HUES64 (cell line): ENCODE data around the gene TCERG1L.
A peak's percentile ranks its signal among the peaks of the same experiment; 100 is the strongest.
"Not testable (repeated sequence)": the region's sequence is repeated elsewhere in the genome, so short reads cannot be mapped to it uniquely, and the experiment has no call there.

ENCODE experiments used
- H3K27ac ChIP-seq: 2 replicates; pipeline ENCODE4 v1.7.0; 2013; ENCODE audit warnings: low read depth, low read length, inconsistent platforms
- H3K27me3 ChIP-seq: 2 replicates; pipeline ENCODE4 v1.6.1; 2013; ENCODE audit warnings: mild to moderate bottlenecking, low read length; ENCODE audit not compliant: insufficient read depth
- H3K36me3 ChIP-seq: 2 replicates; pipeline ENCODE4 v1.6.1; 2013; ENCODE audit warnings: mild to moderate bottlenecking, low read length; ENCODE audit not compliant: insufficient read depth
- H3K4me1 ChIP-seq: 2 replicates; pipeline ENCODE4 v1.6.1; 2013; ENCODE audit warnings: mild to moderate bottlenecking, low read length, moderate library complexity; ENCODE audit not compliant: insufficient read depth
- H3K4me3 ChIP-seq: 2 replicates; pipeline ENCODE4 v1.5.1; 2013; ENCODE audit warnings: mild to moderate bottlenecking, low read length, moderate library complexity
- H3K9ac ChIP-seq: 2 replicates; pipeline ENCODE4 v1.6.1; 2013; ENCODE audit warnings: mild to moderate bottlenecking, low read depth, low read length
- H3K9me3 ChIP-seq: 2 replicates; pipeline ENCODE4 v1.6.1; 2013; ENCODE audit warnings: low read depth, low read length; ENCODE audit not compliant: insufficient read depth
- WGBS: fragments of 150-250, 120-280 bp; methylation state at CpG from one replicate; pipeline ENCODE4 v1.1.7; 2013; ENCODE audit warnings: missing lambda C conversion rate; 5-methylcytosine and 5-hydroxymethylcytosine counted together

The TCERG1L gene

GRCh38 chr10:131102147-131102546 is 209.4 kb downstream of the TCERG1L start:
- Histone ChIP-seq H3K4me3 (no peak overlapping the region), H3K36me3 (no peaks in the 10 kb centered on the region), H3K9ac (no peak overlapping the region), H3K27ac (no peak overlapping the region), H3K9me3 (peaks cover 3% of the 10 kb centered on the region; the same call in 1 of the 2 replicates), H3K27me3 (no peaks in the 10 kb centered on the region), H3K4me1 (no peaks in the 10 kb centered on the region)
- WGBS: 92% methylated on average over 11 of the region's 11 CpGs

- 91% methylated on average over 16 of the region's 16 CpGs for WGBS
- H3K9me3 ChIP-seq, H3K4me1 ChIP-seq, H3K36me3 ChIP-seq, H3K27me3 ChIP-seq, H3K4me3 ChIP-seq, H3K9ac ChIP-seq, H3K27ac ChIP-seq: not testable (repeated sequence)
These were observed 210.8 kb downstream of the TCERG1L start for GRCh38 chr10:131100418-131101410.

GRCh38 chr10:131099028-131099726 is 212.3 kb downstream of the TCERG1L start:
- no peaks in the 10 kb centered on the region for H3K27me3 ChIP-seq
- H3K9ac ChIP-seq: no peak overlapping the region
- no peaks in the 10 kb centered on the region for H3K9me3 ChIP-seq
- no peak overlapping the region for H3K4me3 ChIP-seq
- H3K4me1 ChIP-seq: 0 out of 2 replicates have a peak, but pooled peaks cover 3% of the 10 kb centered on the region
- no peaks in the 10 kb centered on the region for H3K36me3 ChIP-seq
- H3K27ac ChIP-seq: no peak overlapping the region
- WGBS: 91% methylated on average over 11 of the region's 11 CpGs

- H3K27me3 ChIP-seq: no peaks in the 10 kb centered on the region
- WGBS: 93% methylated on average over 15 of the region's 15 CpGs
- H3K4me1 ChIP-seq: 0 out of 2 replicates have a peak, but pooled peaks cover 9% of the 10 kb centered on the region
- no peak overlapping the region for H3K27ac ChIP-seq
- H3K9ac ChIP-seq: no peak overlapping the region
- no peak overlapping the region for H3K4me3 ChIP-seq
- H3K36me3 ChIP-seq: no peaks in the 10 kb centered on the region
- H3K9me3 ChIP-seq: no peaks in the 10 kb centered on the region
These were observed 213.0 kb downstream of the TCERG1L start for GRCh38 chr10:131098416-131098952.

GRCh38 chr10:131096031-131096430 is 215.5 kb downstream of the TCERG1L start:
- Histone ChIP-seq H3K27ac (no peak overlapping the region), H3K27me3 (no peaks in the 10 kb centered on the region), H3K36me3 (no peaks in the 10 kb centered on the region), H3K4me1 (0 out of 2 replicates have a peak, but pooled peaks cover 9% of the 10 kb centered on the region), H3K9me3 (no peaks in the 10 kb centered on the region), H3K9ac (no peak overlapping the region), H3K4me3 (no peak overlapping the region)
- WGBS: 91% methylated on average over 7 of the region's 7 CpGs

GRCh38 chr10:131095313-131095580 is 216.3 kb downstream of the TCERG1L start:
- 0 out of 2 replicates have a peak, but pooled peaks cover 9% of the 10 kb centered on the region for H3K4me1 ChIP-seq
- H3K4me3 ChIP-seq: no peak overlapping the region
- no peaks in the 10 kb centered on the region for H3K9me3 ChIP-seq
- 91% methylated on average over 12 of the region's 12 CpGs for WGBS
- H3K36me3 ChIP-seq: no peaks in the 10 kb centered on the region
- H3K27ac ChIP-seq: no peak overlapping the region
- no peaks in the 10 kb centered on the region for H3K27me3 ChIP-seq
- H3K9ac ChIP-seq: no peak overlapping the region

- Histone ChIP-seq H3K36me3 (no peaks in the 10 kb centered on the region), H3K27ac (peak overlapping the region; percentile 30; the same call in 1 of the 2 replicates), H3K9me3 (no peaks in the 10 kb centered on the region), H3K4me3 (no peak overlapping the region), H3K27me3 (no peaks in the 10 kb centered on the region), H3K4me1 (0 out of 2 replicates have a peak, but pooled peaks cover 9% of the 10 kb centered on the region), H3K9ac (no peak overlapping the region)
- 74% methylated on average over 29 of the region's 29 CpGs for WGBS
These were observed 216.8 kb downstream of the TCERG1L start for GRCh38 chr10:131094527-131095312.

GRCh38 chr10:131093795-131094366 is 217.6 kb downstream of the TCERG1L start:
- no peak overlapping the region for H3K27ac ChIP-seq
- no peak overlapping the region for H3K9ac ChIP-seq
- H3K36me3 ChIP-seq: no peaks in the 10 kb centered on the region
- 85% methylated on average over 19 of the region's 19 CpGs for WGBS
- H3K9me3 ChIP-seq: no peaks in the 10 kb centered on the region
- 0 out of 2 replicates have a peak, but pooled peaks cover 9% of the 10 kb centered on the region for H3K4me1 ChIP-seq
- H3K4me3 ChIP-seq: no peak overlapping the region
- no peaks in the 10 kb centered on the region for H3K27me3 ChIP-seq

GRCh38 chr10:131093346-131093745 is 218.2 kb downstream of the TCERG1L start:
- no peak overlapping the region for H3K27ac ChIP-seq
- H3K36me3 ChIP-seq: no peaks in the 10 kb centered on the region
- H3K9me3 ChIP-seq: no peaks in the 10 kb centered on the region
- 92% methylated on average over 14 of the region's 14 CpGs for WGBS
- H3K27me3 ChIP-seq: no peaks in the 10 kb centered on the region
- 0 out of 2 replicates have a peak, but pooled peaks cover 9% of the 10 kb centered on the region for H3K4me1 ChIP-seq
- H3K4me3 ChIP-seq: no peak overlapping the region
- H3K9ac ChIP-seq: no peak overlapping the region

GRCh38 chr10:131092876-131093275 is 218.6 kb downstream of the TCERG1L start:
- no peak overlapping the region for H3K9ac ChIP-seq
- H3K27me3 ChIP-seq: no peaks in the 10 kb centered on the region
- no peak overlapping the region for H3K4me3 ChIP-seq
- H3K36me3 ChIP-seq: no peaks in the 10 kb centered on the region
- no peaks in the 10 kb centered on the region for H3K9me3 ChIP-seq
- WGBS: 97% methylated on average over 21 of the region's 21 CpGs
- 0 out of 2 replicates have a peak, but pooled peaks cover 9% of the 10 kb centered on the region for H3K4me1 ChIP-seq
- H3K27ac ChIP-seq: no peak overlapping the region
